Measurements from ENCODE around the gene MZF1. TPM values are rescaled to one million over a fixed set of nuclear protein-coding genes. Genes with fewer than 3 reads are reported as not detected.

Gene MZF1
- total and polyA plus RNA-seq, 2 experiments from 2014 or later = 10.2 to 21.8 TPM

DNA sequence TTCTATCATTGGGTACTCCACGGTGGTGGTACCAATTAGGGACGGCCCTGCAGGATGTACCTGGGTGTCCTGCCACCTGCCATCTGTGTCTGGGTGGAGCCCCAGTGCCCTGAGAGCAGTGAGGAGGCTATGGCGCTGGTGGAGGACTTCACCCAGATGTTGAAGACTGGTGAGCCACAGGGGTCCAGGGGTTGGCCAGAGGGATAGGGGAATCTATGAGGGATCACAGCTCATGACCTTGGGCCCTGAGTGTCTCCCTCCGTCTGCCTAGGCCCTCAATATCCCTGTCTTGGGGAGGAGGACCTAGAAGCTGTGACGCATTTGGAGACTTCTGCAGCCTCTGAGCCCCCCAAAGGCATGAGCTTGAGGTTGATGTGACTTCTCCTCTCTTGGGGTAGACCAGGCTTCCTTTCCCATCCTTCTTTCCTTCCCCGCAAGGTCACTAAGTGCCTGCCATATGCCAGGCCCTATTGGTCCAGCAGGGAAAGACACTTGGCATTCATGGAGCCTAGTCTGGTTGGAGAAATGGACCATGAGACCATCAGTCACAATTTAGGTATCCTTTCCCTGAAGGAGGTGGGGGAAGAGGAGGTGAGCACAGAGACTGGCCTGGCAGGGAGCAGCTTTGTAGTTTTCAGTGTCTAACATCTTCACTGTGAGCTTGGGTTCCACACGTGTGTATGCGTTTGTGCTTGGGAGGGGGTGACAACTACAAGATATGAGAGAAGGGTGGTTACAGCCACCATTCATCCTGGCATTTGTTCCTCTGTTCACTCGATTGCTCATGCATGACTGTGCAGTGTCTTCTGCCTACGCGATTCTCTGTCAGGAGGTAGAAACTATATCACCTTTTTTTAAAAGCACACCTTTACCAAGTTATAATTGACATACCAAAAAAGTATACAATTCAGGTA, 5.1 kb upstream of the MZF1 start:
- no peak overlapping the region for H2AFZ ChIP-seq
- no peak overlapping the region for H3K4me2 ChIP-seq
- Mint-ChIP-seq H3K4me3 (no peak overlapping the region; the same call in 2 of the 3 replicates), H3K27me3 (ENCODE audit: insufficient read depth, low read depth, poor library complexity) (peaks cover 16% of the 10 kb centered on the region), H3K27ac (no peak overlapping the region), H3K36me3 (ENCODE audit: low read depth) (peaks cover 18% of the 10 kb centered on the region), H3K9me3 (peaks cover 3% of the 10 kb centered on the region; the same call in 1 of the 3 replicates), H3K4me1 (peaks cover 20% of the 10 kb centered on the region)
- H3K9me2 ChIP-seq (ENCODE audit: insufficient read depth) = no peaks in the 10 kb centered on the region
- no peaks in the 10 kb centered on the region for H3K27me3 ChIP-seq (ENCODE audit: insufficient read depth)
- peaks cover 17% of the 10 kb centered on the region for H3F3A ChIP-seq (replicated peaks; ENCODE audit: low read depth)
- 0 out of 2 replicates have a peak, but pooled peaks cover 8% of the 10 kb centered on the region for H4K20me1 ChIP-seq (replicated peaks; ENCODE audit: insufficient read depth)
- H3K4me3 ChIP-seq = no peak overlapping the region
- DNase-seq (ENCODE audit: low spot score) (no peak), ATAC-seq (no peak)
- no peaks in the 10 kb centered on the region; the same call in 1 of the 2 replicates for H3K36me3 ChIP-seq (ENCODE audit: insufficient read depth)
- peaks cover 12% of the 10 kb centered on the region for H3K4me1 ChIP-seq (ENCODE audit: insufficient read depth)
- H3K27ac ChIP-seq (ENCODE audit: low read depth) = no peak overlapping the region
- peaks cover 23% of the 10 kb centered on the region for H3K79me2 ChIP-seq (replicated peaks; ENCODE audit: insufficient read depth)
- TF ChIP-seq EZH2 (IDR thresholded peaks at IDR 0.05; ENCODE audit: low read depth, unreplicated experiment) (no peak), ZNF114 (CRISPR knock-in tag; IDR thresholded peaks at IDR 0.05) (no peak), POLR2AphosphoS5 (IDR thresholded peaks at IDR 0.05; ENCODE audit: low read depth) (no peak), EZH2phosphoT487 (IDR thresholded peaks at IDR 0.05; ENCODE audit: unreplicated experiment) (no peak), JUNB (IDR thresholded peaks at IDR 0.05; ENCODE audit: unreplicated experiment) (no peak), STAT1 (IDR thresholded peaks at IDR 0.05; ENCODE audit: unreplicated experiment) (no peak), NANOG (IDR thresholded peaks at IDR 0.05; ENCODE audit: borderline replicate concordance) (no peak), CREB1 (CRISPR knock-in tag; IDR thresholded peaks at IDR 0.05; ENCODE audit: low read depth) (no peak), ZNF331 (CRISPR knock-in tag; IDR thresholded peaks at IDR 0.05; ENCODE audit: low read depth) (no peak)
- TF ChIP-seq, protein P1, sequence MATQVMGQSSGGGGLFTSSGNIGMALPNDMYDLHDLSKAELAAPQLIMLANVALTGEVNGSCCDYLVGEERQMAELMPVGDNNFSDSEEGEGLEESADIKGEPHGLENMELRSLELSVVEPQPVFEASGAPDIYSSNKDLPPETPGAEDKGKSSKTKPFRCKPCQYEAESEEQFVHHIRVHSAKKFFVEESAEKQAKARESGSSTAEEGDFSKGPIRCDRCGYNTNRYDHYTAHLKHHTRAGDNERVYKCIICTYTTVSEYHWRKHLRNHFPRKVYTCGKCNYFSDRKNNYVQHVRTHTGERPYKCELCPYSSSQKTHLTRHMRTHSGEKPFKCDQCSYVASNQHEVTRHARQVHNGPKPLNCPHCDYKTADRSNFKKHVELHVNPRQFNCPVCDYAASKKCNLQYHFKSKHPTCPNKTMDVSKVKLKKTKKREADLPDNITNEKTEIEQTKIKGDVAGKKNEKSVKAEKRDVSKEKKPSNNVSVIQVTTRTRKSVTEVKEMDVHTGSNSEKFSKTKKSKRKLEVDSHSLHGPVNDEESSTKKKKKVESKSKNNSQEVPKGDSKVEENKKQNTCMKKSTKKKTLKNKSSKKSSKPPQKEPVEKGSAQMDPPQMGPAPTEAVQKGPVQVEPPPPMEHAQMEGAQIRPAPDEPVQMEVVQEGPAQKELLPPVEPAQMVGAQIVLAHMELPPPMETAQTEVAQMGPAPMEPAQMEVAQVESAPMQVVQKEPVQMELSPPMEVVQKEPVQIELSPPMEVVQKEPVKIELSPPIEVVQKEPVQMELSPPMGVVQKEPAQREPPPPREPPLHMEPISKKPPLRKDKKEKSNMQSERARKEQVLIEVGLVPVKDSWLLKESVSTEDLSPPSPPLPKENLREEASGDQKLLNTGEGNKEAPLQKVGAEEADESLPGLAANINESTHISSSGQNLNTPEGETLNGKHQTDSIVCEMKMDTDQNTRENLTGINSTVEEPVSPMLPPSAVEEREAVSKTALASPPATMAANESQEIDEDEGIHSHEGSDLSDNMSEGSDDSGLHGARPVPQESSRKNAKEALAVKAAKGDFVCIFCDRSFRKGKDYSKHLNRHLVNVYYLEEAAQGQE (IDR thresholded peaks at IDR 0.05; ENCODE audit: unreplicated experiment) = no peak
- TF ChIP-seq, protein P2, sequence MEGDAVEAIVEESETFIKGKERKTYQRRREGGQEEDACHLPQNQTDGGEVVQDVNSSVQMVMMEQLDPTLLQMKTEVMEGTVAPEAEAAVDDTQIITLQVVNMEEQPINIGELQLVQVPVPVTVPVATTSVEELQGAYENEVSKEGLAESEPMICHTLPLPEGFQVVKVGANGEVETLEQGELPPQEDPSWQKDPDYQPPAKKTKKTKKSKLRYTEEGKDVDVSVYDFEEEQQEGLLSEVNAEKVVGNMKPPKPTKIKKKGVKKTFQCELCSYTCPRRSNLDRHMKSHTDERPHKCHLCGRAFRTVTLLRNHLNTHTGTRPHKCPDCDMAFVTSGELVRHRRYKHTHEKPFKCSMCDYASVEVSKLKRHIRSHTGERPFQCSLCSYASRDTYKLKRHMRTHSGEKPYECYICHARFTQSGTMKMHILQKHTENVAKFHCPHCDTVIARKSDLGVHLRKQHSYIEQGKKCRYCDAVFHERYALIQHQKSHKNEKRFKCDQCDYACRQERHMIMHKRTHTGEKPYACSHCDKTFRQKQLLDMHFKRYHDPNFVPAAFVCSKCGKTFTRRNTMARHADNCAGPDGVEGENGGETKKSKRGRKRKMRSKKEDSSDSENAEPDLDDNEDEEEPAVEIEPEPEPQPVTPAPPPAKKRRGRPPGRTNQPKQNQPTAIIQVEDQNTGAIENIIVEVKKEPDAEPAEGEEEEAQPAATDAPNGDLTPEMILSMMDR (conservative IDR thresholded peaks at IDR 0.05; ENCODE audit: low read depth in 2 of 2) = no peak
- TF ChIP-seq, protein P3, sequence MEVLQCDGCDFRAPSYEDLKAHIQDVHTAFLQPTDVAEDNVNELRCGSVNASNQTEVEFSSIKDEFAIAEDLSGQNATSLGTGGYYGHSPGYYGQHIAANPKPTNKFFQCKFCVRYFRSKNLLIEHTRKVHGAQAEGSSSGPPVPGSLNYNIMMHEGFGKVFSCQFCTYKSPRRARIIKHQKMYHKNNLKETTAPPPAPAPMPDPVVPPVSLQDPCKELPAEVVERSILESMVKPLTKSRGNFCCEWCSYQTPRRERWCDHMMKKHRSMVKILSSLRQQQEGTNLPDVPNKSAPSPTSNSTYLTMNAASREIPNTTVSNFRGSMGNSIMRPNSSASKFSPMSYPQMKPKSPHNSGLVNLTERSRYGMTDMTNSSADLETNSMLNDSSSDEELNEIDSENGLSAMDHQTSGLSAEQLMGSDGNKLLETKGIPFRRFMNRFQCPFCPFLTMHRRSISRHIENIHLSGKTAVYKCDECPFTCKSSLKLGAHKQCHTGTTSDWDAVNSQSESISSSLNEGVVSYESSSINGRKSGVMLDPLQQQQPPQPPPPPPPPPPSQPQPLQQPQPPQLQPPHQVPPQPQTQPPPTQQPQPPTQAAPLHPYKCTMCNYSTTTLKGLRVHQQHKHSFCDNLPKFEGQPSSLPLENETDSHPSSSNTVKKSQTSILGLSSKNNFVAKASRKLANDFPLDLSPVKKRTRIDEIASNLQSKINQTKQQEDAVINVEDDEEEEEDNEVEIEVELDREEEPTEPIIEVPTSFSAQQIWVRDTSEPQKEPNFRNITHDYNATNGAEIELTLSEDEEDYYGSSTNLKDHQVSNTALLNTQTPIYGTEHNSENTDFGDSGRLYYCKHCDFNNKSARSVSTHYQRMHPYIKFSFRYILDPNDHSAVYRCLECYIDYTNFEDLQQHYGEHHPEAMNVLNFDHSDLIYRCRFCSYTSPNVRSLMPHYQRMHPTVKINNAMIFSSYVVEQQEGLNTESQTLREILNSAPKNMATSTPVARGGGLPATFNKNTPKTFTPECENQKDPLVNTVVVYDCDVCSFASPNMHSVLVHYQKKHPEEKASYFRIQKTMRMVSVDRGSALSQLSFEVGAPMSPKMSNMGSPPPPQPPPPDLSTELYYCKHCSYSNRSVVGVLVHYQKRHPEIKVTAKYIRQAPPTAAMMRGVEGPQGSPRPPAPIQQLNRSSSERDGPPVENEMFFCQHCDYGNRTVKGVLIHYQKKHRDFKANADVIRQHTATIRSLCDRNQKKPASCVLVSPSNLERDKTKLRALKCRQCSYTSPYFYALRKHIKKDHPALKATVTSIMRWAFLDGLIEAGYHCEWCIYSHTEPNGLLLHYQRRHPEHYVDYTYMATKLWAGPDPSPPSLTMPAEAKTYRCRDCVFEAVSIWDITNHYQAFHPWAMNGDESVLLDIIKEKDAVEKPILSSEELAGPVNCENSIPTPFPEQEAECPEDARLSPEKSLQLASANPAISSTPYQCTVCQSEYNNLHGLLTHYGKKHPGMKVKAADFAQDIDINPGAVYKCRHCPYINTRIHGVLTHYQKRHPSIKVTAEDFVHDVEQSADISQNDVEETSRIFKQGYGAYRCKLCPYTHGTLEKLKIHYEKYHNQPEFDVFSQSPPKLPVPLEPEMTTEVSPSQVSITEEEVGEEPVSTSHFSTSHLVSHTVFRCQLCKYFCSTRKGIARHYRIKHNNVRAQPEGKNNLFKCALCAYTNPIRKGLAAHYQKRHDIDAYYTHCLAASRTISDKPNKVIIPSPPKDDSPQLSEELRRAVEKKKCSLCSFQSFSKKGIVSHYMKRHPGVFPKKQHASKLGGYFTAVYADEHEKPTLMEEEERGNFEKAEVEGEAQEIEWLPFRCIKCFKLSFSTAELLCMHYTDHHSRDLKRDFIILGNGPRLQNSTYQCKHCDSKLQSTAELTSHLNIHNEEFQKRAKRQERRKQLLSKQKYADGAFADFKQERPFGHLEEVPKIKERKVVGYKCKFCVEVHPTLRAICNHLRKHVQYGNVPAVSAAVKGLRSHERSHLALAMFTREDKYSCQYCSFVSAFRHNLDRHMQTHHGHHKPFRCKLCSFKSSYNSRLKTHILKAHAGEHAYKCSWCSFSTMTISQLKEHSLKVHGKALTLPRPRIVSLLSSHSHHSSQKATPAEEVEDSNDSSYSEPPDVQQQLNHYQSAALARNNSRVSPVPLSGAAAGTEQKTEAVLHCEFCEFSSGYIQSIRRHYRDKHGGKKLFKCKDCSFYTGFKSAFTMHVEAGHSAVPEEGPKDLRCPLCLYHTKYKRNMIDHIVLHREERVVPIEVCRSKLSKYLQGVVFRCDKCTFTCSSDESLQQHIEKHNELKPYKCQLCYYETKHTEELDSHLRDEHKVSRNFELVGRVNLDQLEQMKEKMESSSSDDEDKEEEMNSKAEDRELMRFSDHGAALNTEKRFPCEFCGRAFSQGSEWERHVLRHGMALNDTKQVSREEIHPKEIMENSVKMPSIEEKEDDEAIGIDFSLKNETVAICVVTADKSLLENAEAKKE (CRISPR knock-in tag; IDR thresholded peaks at IDR 0.05) = no peak
- TF ChIP-seq, protein P4, sequence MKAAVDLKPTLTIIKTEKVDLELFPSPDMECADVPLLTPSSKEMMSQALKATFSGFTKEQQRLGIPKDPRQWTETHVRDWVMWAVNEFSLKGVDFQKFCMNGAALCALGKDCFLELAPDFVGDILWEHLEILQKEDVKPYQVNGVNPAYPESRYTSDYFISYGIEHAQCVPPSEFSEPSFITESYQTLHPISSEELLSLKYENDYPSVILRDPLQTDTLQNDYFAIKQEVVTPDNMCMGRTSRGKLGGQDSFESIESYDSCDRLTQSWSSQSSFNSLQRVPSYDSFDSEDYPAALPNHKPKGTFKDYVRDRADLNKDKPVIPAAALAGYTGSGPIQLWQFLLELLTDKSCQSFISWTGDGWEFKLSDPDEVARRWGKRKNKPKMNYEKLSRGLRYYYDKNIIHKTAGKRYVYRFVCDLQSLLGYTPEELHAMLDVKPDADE (IDR thresholded peaks at IDR 0.05) = no peak
